Right lobe of liver (tissue), 6 donors: Measurements from ENCODE around the gene PRKAG2. TPM values are rescaled to one million over a fixed set of nuclear protein-coding genes. Genes with fewer than 3 reads are reported as not detected.

Experiments
- ATAC-seq, 4 donors: fragments of 200-7000 bp; cut with Tn5 transposase; one replicate each; pipeline ENCODE4 v1.9.1; 2020; ENCODE audit warnings: mild to moderate bottlenecking in 4 of 4, moderate library complexity in 4 of 4
- DNase-seq, 3 donors: peaks; one replicate each; pipeline ENCODE4 v3.0.0-alpha.2; 2020
- H3K27ac ChIP-seq, 3 donors: fragments of 200-600 bp; one replicate each; pipeline ENCODE4 v1.8.0; 2022
- H3K27me3 ChIP-seq, 2 donors: fragments of 200-600 bp; one replicate each; pipeline ENCODE4 v1.8.0; 2022
- H3K36me3 ChIP-seq, 4 donors: fragments of 200-600 bp; sonication (generic) in 1 of 4; one replicate each; pipeline versions ENCODE4 v1.5.1 to v1.8.0; 2017 to 2022; ENCODE audit warnings: control low read depth in 1 of 4
- H3K4me1 ChIP-seq, 4 donors: fragments of 200-600 bp; sonication (generic) in 1 of 4; one replicate each; pipeline versions ENCODE4 v1.5.1 to v1.8.0; 2017 to 2022; ENCODE audit warnings: control low read depth in 1 of 4
- H3K4me3 ChIP-seq, 3 donors: fragments of 200-600 bp; one replicate each; pipeline ENCODE4 v1.8.0; 2022
- H3K9me3 ChIP-seq, 4 donors: fragments of 200-600 bp; sonication (generic) in 1 of 4; one replicate each; pipeline versions ENCODE4 v1.5.1 to v1.8.0; 2017 to 2022; ENCODE audit warnings: control low read depth in 1 of 4
- CTCF ChIP-seq, 4 donors: fragments of 200-600 bp in 3 of 4; fragments of 450-650 bp in 1 of 4; IDR thresholded peaks; one replicate each; pipeline versions ENCODE4 v1.5.1 to v1.8.0; 2016 to 2022; ENCODE audit warnings: antibody characterized with exemption in 4 of 4, mild to moderate bottlenecking in 2 of 4
- POLR2A ChIP-seq: fragments of 450-650 bp; IDR thresholded peaks from one replicate; pipeline ENCODE4 v1.6.1; 2017; ENCODE audit warnings: antibody characterized with exemption, mild to moderate bottlenecking
- WGBS: methylation state at CpG from one replicate; pipeline ENCODE4 v1.1.6; 2018; ENCODE audit warnings: low coverage, low lambda C conversion rate; ENCODE audit not compliant: insufficient coverage; ENCODE audit errors: missing lambda C conversion rate; 5-methylcytosine and 5-hydroxymethylcytosine counted together
- intact Hi-C, 2 donors: fragments of 100-400 bp; cut with DNase I; formaldehyde crosslinking; loops; one replicate each; pipeline versions ENCODE4 v1.11.2 to v1.14.1; 2022
- total RNA-seq, 6 experiments: library from RNA; depleted of rRNA in 2 of 6; stranded (reverse); fragments of >200 nt in 2 of 6; fragmentation: NEBNext Ultra II Directional in 3 of 6; extraction: Animal tissue kit (Norgen Biotek cat#: 25700) in 3 of 6; gene quantifications; one replicate each; pipeline versions ENCODE4 v1.1.0 to v1.2.4, GENCODE V29; 2016 to 2023
- donor health status: DM: no; HTN: yes; CAD: no.
- donor health status: DM: no; HTN: no; CAD: no.
- donor health status: DM: no; HTN: no; CAD: no.
- donor health status: DM: no; HTN: yes; CAD: no.
- donor health status: DM: no; HTN: yes; CAD: no.

Gene PRKAG2
- total RNA-seq, 6 experiments from 2014 or later, result 20.6 to 63.6 (median 29.5) TPM

- ATAC-seq (no peak), DNase-seq (no peak)
- no peak for TF ChIP-seq POLR2A
- no peak for TF ChIP-seq CTCF (IDR thresholded peaks at IDR 0.05)
- Histone ChIP-seq H3K9me3 (no peaks in the 10 kb centered on the region), H3K27me3 (no peaks in the 10 kb centered on the region), H3K4me1 (no peaks in the 10 kb centered on the region), H3K36me3 (no peaks in the 10 kb centered on the region), H3K27ac (no peak overlapping the region), H3K4me3 (no peak overlapping the region)
- intact Hi-C loops, result no loop called here
- WGBS, result 80% methylated on average over 9 of the region's 13 CpGs
Measured at GRCh38 chr7:151663382-151664100, 213.4 kb downstream of the PRKAG2 start.

GRCh38 chr7:151662251-151662826 lies 214.6 kb downstream of the PRKAG2 start:
- H3K27me3 ChIP-seq, result no peaks in the 10 kb centered on the region
- H3K9me3 ChIP-seq, result no peaks in the 10 kb centered on the region
- intact Hi-C loops, result no loop called here
- no peak for ATAC-seq
- no peak for DNase-seq
- H3K27ac ChIP-seq, result no peak overlapping the region
- TF ChIP-seq POLR2A (no peak), CTCF (IDR thresholded peaks at IDR 0.05) (no peak)
- no peak overlapping the region for H3K4me3 ChIP-seq
- H3K4me1 ChIP-seq, result no peaks in the 10 kb centered on the region
- 91% methylated on average over 7 of the region's 7 CpGs for WGBS
- no peaks in the 10 kb centered on the region for H3K36me3 ChIP-seq

- Histone ChIP-seq H3K27ac (no peak overlapping the region), H3K4me3 (no peak overlapping the region), H3K4me1 (no peaks in the 10 kb centered on the region), H3K9me3 (no peaks in the 10 kb centered on the region), H3K27me3 (no peaks in the 10 kb centered on the region), H3K36me3 (no peaks in the 10 kb centered on the region)
- WGBS, result 84% methylated on average over 8 of the region's 9 CpGs
- no peak for DNase-seq
- intact Hi-C loops, result no loop called here
- no peak for TF ChIP-seq POLR2A
- TF ChIP-seq CTCF (IDR thresholded peaks at IDR 0.05), result no peak
- ATAC-seq, result no peak
Measured at GRCh38 chr7:151661587-151661986, 215.3 kb downstream of the PRKAG2 start.

GRCh38 chr7:151660141-151660540 lies 216.8 kb downstream of the PRKAG2 start:
- H3K27ac ChIP-seq, result no peak overlapping the region
- WGBS, result 72% methylated on average over 5 of the region's 5 CpGs
- TF ChIP-seq CTCF (IDR thresholded peaks at IDR 0.05), result no peak
- TF ChIP-seq POLR2A, result no peak
- H3K4me1 ChIP-seq, result no peaks in the 10 kb centered on the region
- no peak for ATAC-seq
- H3K9me3 ChIP-seq, result no peaks in the 10 kb centered on the region
- intact Hi-C loops, result no loop called here
- no peak for DNase-seq
- no peaks in the 10 kb centered on the region for H3K27me3 ChIP-seq
- H3K4me3 ChIP-seq, result no peak overlapping the region
- H3K36me3 ChIP-seq, result no peaks in the 10 kb centered on the region
